Progenitor cell of endocrine pancreas (in vitro differentiated cells): ENCODE data around the gene RNLS. TPM values are rescaled to one million over a fixed set of nuclear protein-coding genes. Genes with fewer than 3 reads are reported as not detected.

ENCODE experiments used
- DNase-seq: peaks from one replicate; pipeline ENCODE4 v3.0.0; 2021; ENCODE audit warnings: low spot score; ENCODE audit not compliant: unreplicated experiment
- H3K27ac Mint-ChIP-seq: 2 replicates; pipeline ENCODE4 v1.8.0; 2021; ENCODE audit warnings: mild to moderate bottlenecking, moderate library complexity, mixed read lengths
- H3K27me3 Mint-ChIP-seq: 2 replicates; pipeline ENCODE4 v1.8.0; 2021; ENCODE audit warnings: mixed read lengths
- H3K36me3 Mint-ChIP-seq: 2 replicates; pipeline ENCODE4 v1.8.0; 2022; ENCODE audit warnings: mixed read lengths; ENCODE audit not compliant: insufficient read depth
- H3K4me1 Mint-ChIP-seq: 2 replicates; pipeline ENCODE4 v1.8.0; 2021; ENCODE audit warnings: low read depth, mixed read lengths
- H3K4me3 Mint-ChIP-seq: 2 replicates; pipeline ENCODE4 v1.8.0; 2021; ENCODE audit warnings: low read depth, mild to moderate bottlenecking, moderate library complexity, mixed read lengths
- H3K9me3 Mint-ChIP-seq: 2 replicates; pipeline ENCODE4 v1.8.0; 2021; ENCODE audit warnings: low read depth, mixed read lengths
- total RNA-seq: library from RNA; stranded (reverse); gene quantifications from 2 replicates; pipeline ENCODE4 v1.2.1, GENCODE V29; 2021
- TF ChIP-seq, protein P1 (sequence below): fragments of 200-600 bp; sonication (generic); IDR thresholded peaks from one replicate; pipeline ENCODE4 v1.5.0; 2021; ENCODE audit warnings: antibody characterized with exemption, mild to moderate bottlenecking; ENCODE audit not compliant: unreplicated experiment

Gene RNLS
- total RNA-seq, 1 donor from 2014 or later, result 7.5 TPM

DNA sequence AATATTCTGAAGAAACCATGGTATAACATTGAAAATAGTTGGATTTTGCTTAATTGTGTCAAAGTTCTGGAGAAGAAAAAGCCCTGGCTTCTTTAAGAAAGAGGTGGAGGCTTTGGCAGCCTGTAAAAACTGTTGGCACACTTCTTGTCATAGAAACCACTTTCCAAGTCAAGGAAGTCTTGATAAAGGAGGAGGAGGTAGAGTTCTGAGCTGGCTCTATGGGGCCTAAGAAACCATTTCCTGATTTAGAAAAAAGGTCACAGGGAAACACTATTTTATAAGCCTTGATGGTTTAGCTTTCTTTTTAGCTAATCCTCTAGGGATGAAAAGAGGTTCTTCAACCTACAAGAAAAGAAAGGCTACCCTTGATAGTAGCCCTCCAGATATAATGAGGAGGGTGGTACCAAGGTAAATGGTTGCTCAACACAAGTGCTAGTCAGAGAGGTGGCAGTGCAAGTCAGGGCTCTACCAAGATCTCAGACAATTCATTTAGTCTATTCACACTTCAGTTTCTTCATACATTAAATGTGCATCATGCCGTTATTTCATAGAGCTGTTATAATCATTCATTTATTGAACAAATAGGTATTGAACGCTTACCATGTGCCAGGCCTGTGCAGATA, 346.9 kb downstream of the RNLS start:
- DNase-seq, result no peak
- H3K36me3 Mint-ChIP-seq, result no peaks in the 10 kb centered on the region
- no peaks in the 10 kb centered on the region for H3K9me3 Mint-ChIP-seq
- no peak overlapping the region for H3K4me3 Mint-ChIP-seq
- no peak overlapping the region for H3K27ac Mint-ChIP-seq
- H3K4me1 Mint-ChIP-seq, result peaks cover 10% of the 10 kb centered on the region
- TF ChIP-seq, protein P1, sequence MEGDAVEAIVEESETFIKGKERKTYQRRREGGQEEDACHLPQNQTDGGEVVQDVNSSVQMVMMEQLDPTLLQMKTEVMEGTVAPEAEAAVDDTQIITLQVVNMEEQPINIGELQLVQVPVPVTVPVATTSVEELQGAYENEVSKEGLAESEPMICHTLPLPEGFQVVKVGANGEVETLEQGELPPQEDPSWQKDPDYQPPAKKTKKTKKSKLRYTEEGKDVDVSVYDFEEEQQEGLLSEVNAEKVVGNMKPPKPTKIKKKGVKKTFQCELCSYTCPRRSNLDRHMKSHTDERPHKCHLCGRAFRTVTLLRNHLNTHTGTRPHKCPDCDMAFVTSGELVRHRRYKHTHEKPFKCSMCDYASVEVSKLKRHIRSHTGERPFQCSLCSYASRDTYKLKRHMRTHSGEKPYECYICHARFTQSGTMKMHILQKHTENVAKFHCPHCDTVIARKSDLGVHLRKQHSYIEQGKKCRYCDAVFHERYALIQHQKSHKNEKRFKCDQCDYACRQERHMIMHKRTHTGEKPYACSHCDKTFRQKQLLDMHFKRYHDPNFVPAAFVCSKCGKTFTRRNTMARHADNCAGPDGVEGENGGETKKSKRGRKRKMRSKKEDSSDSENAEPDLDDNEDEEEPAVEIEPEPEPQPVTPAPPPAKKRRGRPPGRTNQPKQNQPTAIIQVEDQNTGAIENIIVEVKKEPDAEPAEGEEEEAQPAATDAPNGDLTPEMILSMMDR, result no peak
- peaks cover 28% of the 10 kb centered on the region for H3K27me3 Mint-ChIP-seq

DNA sequence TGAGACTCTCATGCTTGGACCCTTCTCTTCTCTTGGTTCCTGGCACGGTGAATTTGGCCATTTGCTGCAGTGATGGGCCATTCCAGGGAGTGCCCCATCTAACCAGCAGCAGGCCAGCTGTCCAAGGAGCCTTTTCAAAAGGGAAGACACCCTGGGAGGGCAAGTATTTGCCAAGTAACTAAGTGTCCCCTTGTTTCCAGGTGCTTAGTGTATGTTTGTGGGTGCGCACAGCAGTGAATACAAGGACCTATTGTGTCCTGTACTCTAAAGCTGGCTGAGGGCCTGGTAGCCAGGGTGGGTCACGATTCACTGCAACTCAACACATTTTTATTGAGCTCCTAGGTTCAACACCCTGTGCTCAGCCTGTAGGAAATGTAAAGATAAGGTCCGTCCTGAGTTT, 348.8 kb downstream of the RNLS start:
- H3K4me1 Mint-ChIP-seq, result peaks cover 5% of the 10 kb centered on the region
- TF ChIP-seq, protein P1, result no peak
- peaks cover 3% of the 10 kb centered on the region for H3K9me3 Mint-ChIP-seq
- no peak overlapping the region for H3K4me3 Mint-ChIP-seq
- no peak overlapping the region for H3K27ac Mint-ChIP-seq
- H3K36me3 Mint-ChIP-seq, result no peaks in the 10 kb centered on the region
- no peak for DNase-seq
- H3K27me3 Mint-ChIP-seq, result peaks cover 44% of the 10 kb centered on the region

DNA sequence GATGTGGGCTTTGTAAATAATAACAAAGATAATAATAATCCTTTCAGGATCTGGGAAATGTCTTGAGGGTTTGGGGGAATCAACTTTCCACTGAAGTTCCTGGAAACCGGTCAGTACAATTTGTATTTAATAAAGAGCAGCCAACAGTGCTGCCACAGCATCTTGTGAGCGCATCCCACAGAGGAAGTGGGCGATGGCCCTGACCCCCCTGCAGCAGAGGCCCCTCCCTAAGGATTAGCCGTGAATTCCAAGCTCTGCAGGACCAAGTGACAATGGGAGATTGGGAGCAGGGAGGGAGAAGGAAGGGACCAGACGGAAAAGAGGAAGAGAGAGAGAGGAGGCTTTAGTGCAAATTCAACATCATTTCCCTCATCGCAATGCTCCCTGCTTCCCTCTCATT, 349.2 kb downstream of the RNLS start:
- no peaks in the 10 kb centered on the region for H3K36me3 Mint-ChIP-seq
- H3K27ac Mint-ChIP-seq, result no peak overlapping the region
- TF ChIP-seq, protein P1, result no peak
- no peak for DNase-seq
- peaks cover 44% of the 10 kb centered on the region for H3K27me3 Mint-ChIP-seq
- H3K4me1 Mint-ChIP-seq, result peaks cover 3% of the 10 kb centered on the region
- no peak overlapping the region for H3K4me3 Mint-ChIP-seq
- H3K9me3 Mint-ChIP-seq, result peaks cover 3% of the 10 kb centered on the region

DNA sequence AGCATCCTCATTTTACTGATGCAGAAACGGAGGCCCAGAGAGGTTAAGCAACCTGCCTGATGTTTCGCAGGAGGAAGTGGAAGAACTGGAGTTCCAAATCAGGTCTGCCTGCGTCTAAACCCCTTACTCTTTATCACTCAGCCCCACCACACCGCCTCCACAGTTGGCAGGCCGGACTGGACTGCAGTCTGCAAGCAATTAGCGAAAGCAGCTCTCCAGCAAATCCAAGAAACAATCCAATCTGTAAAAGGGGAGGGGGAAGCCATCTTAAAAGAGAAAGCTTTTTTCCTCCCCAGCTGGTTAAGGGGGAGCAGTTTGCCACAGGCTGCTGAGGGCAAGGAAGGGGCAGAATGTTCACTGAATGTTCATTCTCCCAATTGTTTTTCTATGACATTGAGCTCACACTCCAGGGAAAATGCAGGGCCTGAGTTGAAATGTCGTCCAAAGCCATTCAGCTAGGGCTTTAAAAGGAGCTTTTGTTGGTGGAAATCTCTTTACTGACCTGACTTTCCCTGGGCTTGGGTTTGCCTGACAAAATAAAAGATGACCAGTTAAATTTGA, 350.1 kb downstream of the RNLS start:
- Mint-ChIP-seq H3K9me3 (peaks cover 3% of the 10 kb centered on the region), H3K27ac (no peak overlapping the region), H3K4me1 (peaks cover 3% of the 10 kb centered on the region), H3K4me3 (no peak overlapping the region), H3K36me3 (no peaks in the 10 kb centered on the region), H3K27me3 (peaks cover 51% of the 10 kb centered on the region)
- DNase-seq, result no peak
- TF ChIP-seq, protein P1, result no peak

DNA sequence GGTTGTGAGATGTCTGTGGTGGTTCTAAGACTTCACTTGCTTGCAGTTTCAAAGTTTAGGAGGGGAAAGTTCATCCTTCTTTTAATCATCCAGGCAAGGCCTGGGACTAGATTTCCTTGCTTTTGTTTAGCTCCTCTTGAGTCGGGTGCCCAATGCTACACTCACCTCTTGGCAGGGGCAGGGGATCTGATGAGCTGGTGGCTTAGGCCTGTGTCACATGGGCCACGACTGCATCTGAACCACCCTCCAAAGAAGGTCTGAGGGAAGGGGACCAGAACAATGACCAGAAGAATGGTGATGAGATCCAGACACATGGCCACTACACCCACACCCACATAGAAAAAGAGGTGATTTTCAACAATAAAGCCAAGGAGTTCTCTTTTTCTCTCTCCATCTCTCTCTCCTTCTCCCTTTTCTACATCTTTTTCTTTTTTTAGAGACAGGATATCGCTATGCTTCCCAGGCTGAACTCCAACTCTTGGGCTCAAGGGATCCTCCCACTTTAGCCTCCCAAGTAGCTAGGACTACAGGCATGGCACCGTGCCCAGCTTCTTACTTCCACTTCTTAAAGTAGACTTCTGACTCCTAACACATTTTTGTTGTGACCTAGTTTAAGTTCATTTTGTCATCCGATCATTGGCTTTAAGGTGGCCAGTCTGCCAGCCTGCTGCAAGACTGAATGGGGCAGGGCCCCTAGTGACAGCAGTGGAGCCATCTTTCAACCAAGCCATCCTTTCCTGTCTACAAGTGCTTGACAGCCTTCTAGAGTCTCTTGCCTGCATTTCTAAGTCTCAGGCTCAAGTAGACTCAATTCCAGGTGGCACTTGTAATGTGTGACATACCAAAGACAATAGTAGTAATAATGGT, 350.9 kb downstream of the RNLS start:
- no peak for DNase-seq
- no peaks in the 10 kb centered on the region for H3K36me3 Mint-ChIP-seq
- peaks cover 3% of the 10 kb centered on the region for H3K9me3 Mint-ChIP-seq
- H3K27me3 Mint-ChIP-seq, result peaks cover 52% of the 10 kb centered on the region
- H3K4me1 Mint-ChIP-seq, result peaks cover 6% of the 10 kb centered on the region
- H3K4me3 Mint-ChIP-seq, result no peak overlapping the region
- TF ChIP-seq, protein P1, result no peak
- H3K27ac Mint-ChIP-seq, result no peak overlapping the region
